KOPT-K1 (cell line): ENCODE measurements around the gene SCG5.
"Not testable (repeated sequence)": the region's sequence is repeated elsewhere in the genome, so short reads cannot be mapped to it uniquely, and the experiment has no call there.

ENCODE experiments used
- H3K27ac ChIP-seq: fragments of 200-600 bp; sonication (generic); 2 replicates; pipeline ENCODE4 v1.5.1; 2016; ENCODE audit warnings: antibody characterized with exemption, mild to moderate bottlenecking, low read depth, low read length; ENCODE audit not compliant: poor library complexity, severe bottlenecking
- H3K36me3 ChIP-seq: fragments of 200-600 bp; sonication (generic); 2 replicates; pipeline ENCODE4 v1.5.1; 2017; ENCODE audit warnings: antibody characterized with exemption, mild to moderate bottlenecking, low read length, moderate library complexity; ENCODE audit not compliant: insufficient read depth
- H3K9me3 ChIP-seq: fragments of 200-600 bp; sonication (generic); 2 replicates; pipeline ENCODE4 v1.5.1; 2017; ENCODE audit warnings: antibody characterized with exemption, low read length, mild to moderate bottlenecking; ENCODE audit not compliant: insufficient read depth, poor library complexity, severe bottlenecking

SCG5 gene, protein sequence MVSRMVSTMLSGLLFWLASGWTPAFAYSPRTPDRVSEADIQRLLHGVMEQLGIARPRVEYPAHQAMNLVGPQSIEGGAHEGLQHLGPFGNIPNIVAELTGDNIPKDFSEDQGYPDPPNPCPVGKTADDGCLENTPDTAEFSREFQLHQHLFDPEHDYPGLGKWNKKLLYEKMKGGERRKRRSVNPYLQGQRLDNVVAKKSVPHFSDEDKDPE

GRCh38 chr15:32641517-32642059 lies at the start of gene SCG5:
Gene SCG5 (plus strand): TSS chr15:32641710. CDS start chr15:32643593, 1,883 bp downstream.
- peaks cover 89% of the 10 kb centered on the region for H3K36me3 ChIP-seq
- H3K27ac ChIP-seq: no peak within 1 kb of the TSS
- H3K9me3 ChIP-seq: no peaks in the 10 kb centered on the region

DNA sequence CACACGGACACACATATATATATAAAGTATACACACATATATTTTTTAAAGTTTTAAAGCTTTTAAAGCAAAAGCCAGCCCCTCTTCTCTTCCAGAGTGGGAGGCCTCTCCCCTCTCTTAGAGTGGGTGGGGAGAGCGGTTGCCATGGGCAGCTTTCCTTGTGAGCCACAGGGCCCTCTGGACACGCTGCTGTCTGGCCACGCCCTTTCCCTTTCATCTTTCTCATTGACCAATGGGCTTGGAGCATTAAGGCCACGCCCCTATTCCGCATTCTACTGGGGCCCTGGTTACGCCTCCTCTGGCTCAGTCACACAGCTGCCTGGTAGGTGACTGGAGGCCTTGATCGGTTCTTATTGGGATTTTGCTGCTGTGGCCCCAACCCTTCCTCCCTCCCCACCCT lies 48.4 kb upstream of the SCG5 start, which contains the start of gene GOLGA8N:
TSS of gene GOLGA8N (plus strand) at position 306 of the 400 bp plus-strand sequence.
- H3K27ac ChIP-seq, H3K36me3 ChIP-seq, H3K9me3 ChIP-seq: not testable (repeated sequence)

DNA sequence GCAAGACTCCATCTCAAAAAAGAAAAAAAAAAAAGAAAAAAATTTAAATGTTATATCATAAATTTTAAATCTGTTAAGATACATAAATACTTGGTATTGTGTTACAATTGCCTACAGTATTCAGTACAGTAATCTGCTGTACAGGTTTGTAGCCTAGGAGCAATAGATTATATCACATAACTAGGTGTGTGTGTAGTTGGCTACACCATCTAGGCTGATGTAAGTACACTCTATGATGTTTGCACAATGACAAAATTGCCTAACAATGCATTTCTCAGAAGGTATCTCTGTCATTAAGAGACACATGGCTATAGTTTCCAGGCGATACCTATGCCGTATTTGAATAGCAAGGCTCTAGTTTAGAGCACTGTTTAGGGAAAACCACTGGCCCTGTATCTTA lies 32.0 kb upstream of the SCG5 start:
- H3K27ac ChIP-seq, H3K36me3 ChIP-seq, H3K9me3 ChIP-seq: not testable (repeated sequence)

DNA sequence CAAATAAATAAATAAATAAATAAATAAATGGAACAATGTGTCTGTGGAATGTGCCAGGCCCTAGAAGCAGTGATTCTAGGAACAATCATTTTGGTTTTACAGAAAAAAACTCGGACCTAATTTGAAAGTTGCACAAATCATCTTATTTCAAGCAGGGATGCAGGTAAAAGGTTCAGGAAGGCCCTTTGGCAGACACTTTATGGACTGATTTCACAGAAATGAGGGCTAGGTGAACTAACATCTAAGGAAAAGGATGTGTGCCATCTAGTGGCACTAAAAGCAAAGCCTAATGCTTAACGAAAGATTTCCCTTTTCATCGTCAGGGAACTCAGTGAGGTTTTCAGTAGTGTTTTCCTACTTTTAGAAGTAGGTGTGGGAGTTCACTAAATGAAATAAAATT lies 30.8 kb upstream of the SCG5 start:
- H3K27ac ChIP-seq, H3K9me3 ChIP-seq, H3K36me3 ChIP-seq: not testable (repeated sequence)

- H3K27ac ChIP-seq: peak overlapping the region; percentile 93
- H3K9me3 ChIP-seq, H3K36me3 ChIP-seq: not testable (repeated sequence)
Observed at GRCh38 chr15:32614712-32615050, 26.8 kb upstream of the SCG5 start.

DNA sequence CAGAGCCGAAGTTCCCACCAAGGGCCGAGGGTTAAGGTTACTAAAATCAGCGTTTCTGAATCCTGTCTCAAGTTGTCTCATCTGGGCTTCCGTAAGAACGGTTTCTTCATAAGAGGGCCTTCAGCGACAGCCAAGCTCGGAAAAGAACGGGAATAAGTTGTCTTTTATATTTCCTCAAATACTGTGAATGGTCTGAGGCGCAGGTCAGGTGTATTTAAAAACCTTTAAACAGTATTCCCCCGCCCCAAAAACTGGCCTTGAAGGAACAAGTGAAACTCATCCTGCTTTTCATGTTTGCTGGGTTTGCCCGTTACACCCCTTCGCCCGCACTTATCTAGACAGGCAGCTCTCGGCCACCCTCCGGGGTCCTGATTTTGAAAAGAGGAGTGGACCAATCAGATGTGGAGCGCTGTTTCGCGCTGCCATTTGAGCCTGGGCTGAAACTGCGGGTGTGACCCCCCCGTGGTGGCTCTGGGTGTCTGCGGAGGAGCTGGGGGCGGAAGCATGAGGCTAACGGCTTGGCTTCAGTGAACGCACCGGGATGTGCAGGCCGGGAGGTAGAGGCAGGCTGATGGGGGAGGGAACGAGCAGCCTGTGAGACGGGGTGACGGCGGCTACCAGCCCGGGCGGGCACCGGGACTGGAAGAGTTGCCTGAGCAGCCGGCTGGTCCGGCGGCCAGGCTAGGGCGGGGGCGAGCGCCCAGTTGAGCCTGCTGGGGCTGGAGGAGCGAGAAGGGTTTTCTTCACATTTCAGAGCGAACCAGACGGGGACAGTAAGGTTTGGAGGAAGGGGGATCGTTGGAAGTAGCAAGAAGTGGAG lies 26.2 kb upstream of the SCG5 start, which contains the start of gene ARHGAP11A:
TSS of gene ARHGAP11A (plus strand) at position 454 of the 820 bp plus-strand sequence. CDS start 708 bp downstream, outside the sequence.
- H3K9me3 ChIP-seq, H3K36me3 ChIP-seq: not testable (repeated sequence)
- H3K27ac ChIP-seq: peak within 1 kb of the TSS; percentile 93

GRCh38 chr15:32615871-32616426 lies 25.6 kb upstream of the SCG5 start:
- not testable (repeated sequence) for H3K36me3 ChIP-seq, H3K9me3 ChIP-seq
- peak overlapping the region; percentile 93 for H3K27ac ChIP-seq

GRCh38 chr15:32636410-32636809 lies 5.1 kb upstream of the SCG5 start:
- H3K27ac ChIP-seq: no peak overlapping the region
- peaks cover 96% of the 10 kb centered on the region for H3K36me3 ChIP-seq
- no peaks in the 10 kb centered on the region for H3K9me3 ChIP-seq

GRCh38 chr15:32636908-32637567 lies 4.5 kb upstream of the SCG5 start:
- no peak overlapping the region for H3K27ac ChIP-seq
- H3K36me3 ChIP-seq: peaks cover 93% of the 10 kb centered on the region
- no peaks in the 10 kb centered on the region for H3K9me3 ChIP-seq

- no peak overlapping the region for H3K27ac ChIP-seq
- H3K9me3 ChIP-seq: no peaks in the 10 kb centered on the region
- peaks cover 91% of the 10 kb centered on the region for H3K36me3 ChIP-seq
Observed at GRCh38 chr15:32637704-32638103, 3.8 kb upstream of the SCG5 start.

GRCh38 chr15:32642667-32643435 lies 1.3 kb downstream of the SCG5 start:
- peaks cover 89% of the 10 kb centered on the region for H3K36me3 ChIP-seq
- no peak overlapping the region for H3K27ac ChIP-seq
- H3K9me3 ChIP-seq: no peaks in the 10 kb centered on the region

- H3K9me3 ChIP-seq: no peaks in the 10 kb centered on the region
- peaks cover 87% of the 10 kb centered on the region for H3K36me3 ChIP-seq
- no peak overlapping the region for H3K27ac ChIP-seq
Observed at GRCh38 chr15:32643907-32644445, 2.5 kb downstream of the SCG5 start.

- Histone ChIP-seq H3K27ac (no peak overlapping the region), H3K36me3 (peaks cover 79% of the 10 kb centered on the region), H3K9me3 (no peaks in the 10 kb centered on the region)
Observed at GRCh38 chr15:32646291-32646690, 4.8 kb downstream of the SCG5 start.

DNA sequence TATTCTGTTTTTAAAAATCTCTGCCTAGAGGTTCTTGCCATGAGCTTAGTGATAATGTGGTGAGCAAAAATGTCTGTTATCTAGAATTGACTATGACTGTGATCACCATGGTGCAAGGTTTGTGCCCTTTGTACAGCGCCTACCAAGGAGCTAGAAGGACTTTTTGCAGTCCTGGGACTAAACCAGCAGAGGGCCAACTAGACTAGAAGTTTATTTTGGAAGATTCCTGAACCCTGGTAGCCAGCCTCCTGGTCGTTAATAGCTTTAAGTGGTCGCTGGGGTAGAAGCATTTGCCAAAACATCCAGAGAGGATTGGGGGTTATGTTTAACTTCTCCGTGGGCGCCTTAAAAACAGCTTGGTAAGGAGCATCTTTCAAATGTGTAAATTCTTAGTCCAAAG lies 7.8 kb downstream of the SCG5 start:
- H3K36me3 ChIP-seq: peaks cover 85% of the 10 kb centered on the region
- H3K9me3 ChIP-seq: no peaks in the 10 kb centered on the region
- H3K27ac ChIP-seq: no peak overlapping the region
